Smooth muscle cell (in vitro differentiated cells): ENCODE results near the gene AGPS. TPM values are rescaled to one million over a fixed set of nuclear protein-coding genes. Genes with fewer than 3 reads are reported as not detected.

Experiments used
- DNase-seq: peaks from one replicate; lab custom pipeline; 2025; ENCODE audit not compliant: unreplicated experiment; lab: John Stamatoyannopoulos, UW
- H2AFZ ChIP-seq: fragments of 200-600 bp; sonication (generic); 2 replicates; pipeline ENCODE4 v1.6.0; 2016; ENCODE audit warnings: antibody characterized with exemption, low read depth, mild to moderate bottlenecking
- H3F3A ChIP-seq: fragments of 200-600 bp; sonication (generic); 2 replicates; pipeline ENCODE4 v1.6.0; 2017; ENCODE audit warnings: antibody characterized with exemption, low read depth
- H3K27ac ChIP-seq: fragments of 200-600 bp; sonication (generic); 2 replicates; pipeline ENCODE4 v1.5.1; 2016; ENCODE audit warnings: low read depth, mild to moderate bottlenecking
- H3K27me3 ChIP-seq: fragments of 200-600 bp; sonication (generic); 2 replicates; pipeline ENCODE4 v1.6.1; 2016; ENCODE audit warnings: low read depth, mild to moderate bottlenecking
- H3K36me3 ChIP-seq: fragments of 200-600 bp; sonication (generic); 2 replicates; pipeline ENCODE4 v1.5.1; 2016; ENCODE audit warnings: low read depth
- H3K4me1 ChIP-seq: fragments of 200-600 bp; sonication (generic); 2 replicates; pipeline ENCODE4 v1.5.1; 2016; ENCODE audit warnings: low read depth
- H3K4me2 ChIP-seq: fragments of 200-600 bp; sonication (generic); 2 replicates; pipeline ENCODE4 v1.6.0; 2016; ENCODE audit warnings: mild to moderate bottlenecking
- H3K4me3 ChIP-seq: fragments of 200-600 bp; sonication (generic); 2 replicates; pipeline ENCODE4 v1.5.1; 2016; ENCODE audit warnings: mild to moderate bottlenecking
- H3K79me2 ChIP-seq: fragments of 200-600 bp; sonication (generic); 2 replicates; pipeline ENCODE4 v1.6.0; 2016; ENCODE audit warnings: low read depth, mild to moderate bottlenecking
- H3K9ac ChIP-seq: fragments of 200-600 bp; sonication (generic); 2 replicates; pipeline ENCODE4 v1.6.0; 2016; ENCODE audit warnings: low read depth
- H3K9me3 ChIP-seq: fragments of 200-600 bp; sonication (generic); replicated peaks from 2 replicates; pipeline ENCODE4 v1.5.1; 2016; ENCODE audit warnings: low read depth
- H4K20me1 ChIP-seq: fragments of 200-600 bp; sonication (generic); 2 replicates; pipeline ENCODE4 v1.6.0; 2016; ENCODE audit warnings: low read depth
- WGBS: methylation state at CpG from one replicate; pipeline ENCODE4 v1.1.7; 2016; ENCODE audit warnings: low lambda C conversion rate; 5-methylcytosine and 5-hydroxymethylcytosine counted together
- polyA plus RNA-seq: library from polyadenylated mRNA; unstranded; fragments of >200 nt; fragmentation: Nextera tagmentation; extraction: Ambion mirVana; gene quantifications from 2 replicates; pipeline ENCODE4 v1.2.1, GENCODE V29; 2016
- total RNA-seq: library from RNA; depleted of rRNA; stranded (reverse); fragments of >200 nt; gene quantifications from 2 replicates; pipeline ENCODE4 v1.2.3, GENCODE V29; 2014
- TF ChIP-seq, protein P1 (sequence below): fragments of 200-600 bp; sonication (generic); IDR thresholded peaks from 2 replicates; pipeline ENCODE4 v1.5.1; 2017; ENCODE audit warnings: borderline replicate concordance, mild to moderate bottlenecking, antibody characterized with exemption; ENCODE audit not compliant: insufficient read depth, poor library complexity, severe bottlenecking

AGPS gene
- total and polyA plus RNA-seq, 2 experiments from 2014 or later = 19.5 to 41.4 TPM

DNA sequence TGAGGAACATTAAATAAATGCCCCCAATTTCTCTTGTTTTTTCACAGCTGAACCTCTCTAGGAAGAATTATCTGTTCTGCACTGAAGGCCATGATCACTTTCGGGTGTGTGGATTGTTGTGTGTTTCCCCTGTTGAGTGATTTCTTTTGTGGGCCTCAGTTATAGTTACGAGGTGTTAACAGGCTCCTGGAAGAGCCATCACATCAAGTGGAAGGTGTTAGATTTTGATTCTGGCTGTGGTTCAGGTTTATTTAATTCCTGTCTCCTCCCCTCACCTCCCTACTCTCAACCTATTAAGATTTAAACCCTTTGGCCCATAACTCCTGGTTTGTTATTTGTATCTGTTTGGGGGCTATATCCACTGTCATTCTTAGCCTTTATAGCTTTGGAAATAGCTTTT lies 182.8 kb downstream of the AGPS start:
- Histone ChIP-seq H3F3A (no peaks in the 10 kb centered on the region), H4K20me1 (no peaks in the 10 kb centered on the region), H3K27me3 (no peaks in the 10 kb centered on the region), H3K4me3 (no peak overlapping the region), H3K9me3 (no peaks in the 10 kb centered on the region), H3K4me1 (peaks cover 5% of the 10 kb centered on the region), H3K4me2 (no peak overlapping the region), H3K9ac (no peak overlapping the region), H3K36me3 (no peaks in the 10 kb centered on the region), H2AFZ (no peak overlapping the region), H3K79me2 (no peaks in the 10 kb centered on the region), H3K27ac (no peak overlapping the region)
- DNase-seq = no peak
- 85% methylated on average over 2 of the region's 2 CpGs for WGBS
- TF ChIP-seq, protein P1, sequence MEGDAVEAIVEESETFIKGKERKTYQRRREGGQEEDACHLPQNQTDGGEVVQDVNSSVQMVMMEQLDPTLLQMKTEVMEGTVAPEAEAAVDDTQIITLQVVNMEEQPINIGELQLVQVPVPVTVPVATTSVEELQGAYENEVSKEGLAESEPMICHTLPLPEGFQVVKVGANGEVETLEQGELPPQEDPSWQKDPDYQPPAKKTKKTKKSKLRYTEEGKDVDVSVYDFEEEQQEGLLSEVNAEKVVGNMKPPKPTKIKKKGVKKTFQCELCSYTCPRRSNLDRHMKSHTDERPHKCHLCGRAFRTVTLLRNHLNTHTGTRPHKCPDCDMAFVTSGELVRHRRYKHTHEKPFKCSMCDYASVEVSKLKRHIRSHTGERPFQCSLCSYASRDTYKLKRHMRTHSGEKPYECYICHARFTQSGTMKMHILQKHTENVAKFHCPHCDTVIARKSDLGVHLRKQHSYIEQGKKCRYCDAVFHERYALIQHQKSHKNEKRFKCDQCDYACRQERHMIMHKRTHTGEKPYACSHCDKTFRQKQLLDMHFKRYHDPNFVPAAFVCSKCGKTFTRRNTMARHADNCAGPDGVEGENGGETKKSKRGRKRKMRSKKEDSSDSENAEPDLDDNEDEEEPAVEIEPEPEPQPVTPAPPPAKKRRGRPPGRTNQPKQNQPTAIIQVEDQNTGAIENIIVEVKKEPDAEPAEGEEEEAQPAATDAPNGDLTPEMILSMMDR = no peak

DNA sequence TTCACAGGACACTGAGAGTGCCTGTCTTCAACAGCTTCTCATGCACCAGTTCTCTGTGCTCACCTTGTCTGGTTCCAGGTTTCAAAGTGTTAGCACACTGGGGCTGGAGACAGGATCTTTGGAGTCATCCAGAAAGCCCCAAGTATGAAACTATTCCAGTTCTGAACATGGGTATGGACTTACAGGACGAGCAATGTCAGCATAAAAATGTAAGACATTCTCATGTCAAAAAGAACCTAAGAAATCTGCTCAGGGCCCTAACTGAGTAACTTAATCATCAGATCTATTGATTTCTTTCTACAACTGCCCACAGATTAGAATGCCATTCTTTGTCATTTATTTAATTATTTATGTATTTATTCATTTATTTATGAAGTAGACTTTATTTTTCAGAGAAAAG lies 184.5 kb downstream of the AGPS start:
- no peaks in the 10 kb centered on the region for H4K20me1 ChIP-seq
- H3K9me3 ChIP-seq = no peaks in the 10 kb centered on the region
- no peak for DNase-seq
- H3K9ac ChIP-seq = no peak overlapping the region
- WGBS = 91% methylated on average over 1 of the region's 1 CpG
- no peaks in the 10 kb centered on the region for H3K36me3 ChIP-seq
- TF ChIP-seq, protein P1 = no peak
- H3K4me1 ChIP-seq = peaks cover 1% of the 10 kb centered on the region
- H3K27me3 ChIP-seq = no peaks in the 10 kb centered on the region
- H2AFZ ChIP-seq = no peak overlapping the region
- H3K4me3 ChIP-seq = no peak overlapping the region
- H3F3A ChIP-seq = no peaks in the 10 kb centered on the region
- H3K27ac ChIP-seq = no peak overlapping the region
- no peaks in the 10 kb centered on the region for H3K79me2 ChIP-seq
- H3K4me2 ChIP-seq = no peak overlapping the region

DNA sequence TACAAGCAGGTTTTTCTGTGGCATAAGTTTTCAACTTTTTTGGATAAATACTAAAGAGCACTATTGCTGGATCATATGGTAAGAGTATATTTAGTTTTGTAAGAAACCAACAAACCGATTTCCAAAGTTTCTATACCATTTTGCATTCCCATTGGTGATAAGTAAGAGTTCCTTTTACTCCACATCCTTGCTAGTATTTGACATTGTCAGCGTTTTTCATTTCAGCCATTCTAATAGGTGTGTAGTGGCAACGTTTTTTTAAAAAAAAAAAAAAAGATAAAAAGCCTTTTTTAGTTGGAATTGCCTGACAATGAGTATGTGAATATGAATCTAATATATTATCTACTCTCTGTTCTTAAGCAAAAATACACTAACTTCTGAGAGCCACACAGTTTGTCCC lies 185.9 kb downstream of the AGPS start:
- H3K36me3 ChIP-seq = no peaks in the 10 kb centered on the region
- no peak overlapping the region for H3K27ac ChIP-seq
- no peak overlapping the region for H3K4me3 ChIP-seq
- no peaks in the 10 kb centered on the region for H3F3A ChIP-seq
- H3K4me1 ChIP-seq = no peaks in the 10 kb centered on the region
- H3K9ac ChIP-seq = no peak overlapping the region
- no peaks in the 10 kb centered on the region for H3K9me3 ChIP-seq
- no peak overlapping the region for H2AFZ ChIP-seq
- no peaks in the 10 kb centered on the region for H4K20me1 ChIP-seq
- no peaks in the 10 kb centered on the region for H3K79me2 ChIP-seq
- H3K4me2 ChIP-seq = no peak overlapping the region
- no peak for DNase-seq
- 88% methylated on average over 3 of the region's 3 CpGs for WGBS
- no peaks in the 10 kb centered on the region for H3K27me3 ChIP-seq
- TF ChIP-seq, protein P1 = no peak

DNA sequence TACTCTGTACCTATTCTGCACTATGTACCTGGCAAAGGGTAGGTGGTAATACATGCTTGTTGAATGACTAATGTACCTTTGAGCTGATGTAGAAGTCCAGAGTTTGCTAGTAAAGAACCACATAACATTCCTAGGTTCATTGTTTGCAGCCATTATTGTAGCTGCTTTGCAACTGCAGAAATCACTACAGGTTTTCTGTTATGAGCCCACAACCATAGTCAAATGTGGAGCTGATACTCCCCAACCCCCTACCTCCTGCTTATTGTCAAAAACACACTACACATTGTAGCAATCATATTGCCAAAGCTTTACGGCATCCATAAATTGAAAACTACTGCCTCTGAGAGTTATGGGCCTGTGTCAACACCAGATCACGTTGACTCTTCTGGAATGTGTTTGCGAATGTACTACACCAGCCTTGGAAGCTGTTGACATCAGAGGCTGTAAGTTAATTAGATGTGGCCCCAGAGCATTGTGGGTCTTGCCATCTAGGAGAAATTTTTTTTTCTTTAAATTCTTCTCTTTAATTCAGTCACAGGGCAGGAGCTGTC lies 187.0 kb downstream of the AGPS start:
- DNase-seq = no peak
- H3K27ac ChIP-seq = no peak overlapping the region
- no peaks in the 10 kb centered on the region for H3K79me2 ChIP-seq
- H3K4me3 ChIP-seq = no peak overlapping the region
- H3K4me2 ChIP-seq = no peak overlapping the region
- no peaks in the 10 kb centered on the region for H4K20me1 ChIP-seq
- WGBS = 30% methylated on average over 3 of the region's 3 CpGs
- H3K27me3 ChIP-seq = no peaks in the 10 kb centered on the region
- TF ChIP-seq, protein P1 = no peak
- H3K4me1 ChIP-seq = no peaks in the 10 kb centered on the region
- no peak overlapping the region for H2AFZ ChIP-seq
- H3K36me3 ChIP-seq = no peaks in the 10 kb centered on the region
- H3K9me3 ChIP-seq = no peaks in the 10 kb centered on the region
- H3K9ac ChIP-seq = no peak overlapping the region
- H3F3A ChIP-seq = no peaks in the 10 kb centered on the region
